CD4-positive, CD25-positive, alpha-beta regulatory T cell (primary cell): ENCODE measurements around the gene LSM12. TPM values are rescaled to one million over a fixed set of nuclear protein-coding genes. Genes with fewer than 3 reads are reported as not detected.

Experiments
- ATAC-seq, 2 donors: fragments of 150-1000 bp; cut with Tn5 transposase; one replicate each; pipeline ENCODE4 v1.10.0; 2021; ENCODE audit warnings: low read depth in 2 of 2, moderate number of reproducible peaks in 2 of 2, moderate library complexity in 1 of 2
- DNase-seq, 3 donors: peaks; one replicate each; pipeline versions ENCODE4 v3.0.0 to v3.0.0-alpha.2; 2012 to 2022; ENCODE audit warnings: mixed read lengths in 1 of 3
- H3K27ac ChIP-seq: one replicate; pipeline ENCODE4 v1.7.0; 2013; ENCODE audit warnings: mild to moderate bottlenecking, low read length; ENCODE audit not compliant: insufficient read depth, poor library complexity, severe bottlenecking
- H3K27me3 ChIP-seq: one replicate; pipeline ENCODE4 v1.7.0; 2013; ENCODE audit warnings: low read length; ENCODE audit not compliant: control insufficient read depth, insufficient read depth
- H3K36me3 ChIP-seq: one replicate; pipeline ENCODE4 v1.7.0; 2013; ENCODE audit warnings: mild to moderate bottlenecking, low read length, moderate library complexity; ENCODE audit not compliant: control insufficient read depth, insufficient read depth
- H3K4me1 ChIP-seq: 2 replicates; pipeline ENCODE4 v1.7.0; 2013; ENCODE audit warnings: mild to moderate bottlenecking, low read length; ENCODE audit not compliant: insufficient read depth, control insufficient read depth, poor library complexity, severe bottlenecking
- H3K4me3 ChIP-seq: one replicate; pipeline ENCODE4 v1.7.0; 2013; ENCODE audit warnings: low read depth, mild to moderate bottlenecking, low read length, moderate library complexity
- H3K9me3 ChIP-seq, 2 experiments: 1 replicate in 1 of 2; 2 replicates in 1 of 2; pipeline ENCODE4 v1.7.0; 2013; ENCODE audit warnings: low read length in 2 of 2, mild to moderate bottlenecking in 1 of 2, moderate library complexity in 1 of 2; ENCODE audit not compliant: control insufficient read depth in 2 of 2
- H3K27ac Mint-ChIP-seq, 3 donors: one replicate each; pipeline ENCODE4 v1.8.0; 2020 to 2022; ENCODE audit warnings: mild to moderate bottlenecking in 3 of 3, mixed read lengths in 3 of 3, moderate library complexity in 2 of 3
- H3K27me3 Mint-ChIP-seq: one replicate; pipeline ENCODE4 v1.8.0; 2022; ENCODE audit warnings: mild to moderate bottlenecking, mixed read lengths
- H3K36me3 Mint-ChIP-seq: one replicate; pipeline ENCODE4 v1.8.0; 2020; ENCODE audit warnings: mixed read lengths
- H3K4me1 Mint-ChIP-seq, 4 donors: one replicate each; pipeline ENCODE4 v1.8.0; 2020 to 2022; ENCODE audit warnings: mixed read lengths in 4 of 4, mild to moderate bottlenecking in 1 of 4
- H3K4me3 Mint-ChIP-seq, 4 donors: one replicate each; pipeline ENCODE4 v1.8.0; 2020 to 2022; ENCODE audit warnings: mild to moderate bottlenecking in 4 of 4, mixed read lengths in 4 of 4, moderate library complexity in 3 of 4
- H3K9me3 Mint-ChIP-seq, 7 donors: one replicate each; pipeline ENCODE4 v1.8.0; 2020 to 2022; ENCODE audit warnings: mixed read lengths in 7 of 7, mild to moderate bottlenecking in 3 of 7, moderate library complexity in 2 of 7
- polyA plus RNA-seq, 4 donors: library from polyadenylated mRNA; unstranded; fragments of 300-500 nt; fragmentation: Illumina TruSeq; gene quantifications; one replicate each; pipeline ENCODE4 v1.2.3, GENCODE V29; 2021
- total RNA-seq: library from RNA; stranded (reverse); gene quantifications from one replicate; pipeline ENCODE4 v1.2.3, GENCODE V29; 2022

Gene LSM12
- total and polyA plus RNA-seq, 5 donors from 2014 or later = 42.6 to 83.7 (median 71.9) TPM

GRCh38 chr17:44005527-44006271 lies 60.8 kb downstream of the LSM12 start:
- Mint-ChIP-seq H3K27me3 (peaks cover 35% of the 10 kb centered on the region), H3K4me1 (peaks cover 0 to 33% (median 18%) of the 10 kb centered on the region in 4 donors), H3K36me3 (peaks cover 5% of the 10 kb centered on the region), H3K27ac (peak overlapping the region; percentile 79 to 87 (median 86)), H3K4me3 (peak overlapping the region; percentile 91 to 94 (median 92)), H3K9me3 (no peaks in the 10 kb centered on the region)
- ATAC-seq (peak; percentile 22 to 25), DNase-seq (peak in 2 of 3 donors; percentile 43)
- H3K9me3 ChIP-seq = no peaks in the 10 kb centered on the region
- peaks cover 44% of the 10 kb centered on the region for H3K4me1 ChIP-seq
- H3K27me3 ChIP-seq = no peaks in the 10 kb centered on the region
- H3K27ac ChIP-seq = no peak overlapping the region
- no peaks in the 10 kb centered on the region for H3K36me3 ChIP-seq
- H3K4me3 ChIP-seq = no peak overlapping the region

- no peaks in the 10 kb centered on the region for H3K9me3 Mint-ChIP-seq
- Histone ChIP-seq H3K27ac (no peak overlapping the region), H3K27me3 (no peaks in the 10 kb centered on the region), H3K9me3 (no peaks in the 10 kb centered on the region), H3K4me3 (no peak overlapping the region), H3K36me3 (no peaks in the 10 kb centered on the region), H3K4me1 (peaks cover 44% of the 10 kb centered on the region)
- H3K36me3 Mint-ChIP-seq = peaks cover 5% of the 10 kb centered on the region
- no peak overlapping the region for H3K27ac Mint-ChIP-seq
- H3K27me3 Mint-ChIP-seq = peaks cover 41% of the 10 kb centered on the region
- no peak for ATAC-seq
- peak in 2 of 3 donors; percentile 18 to 22 for DNase-seq
- peak overlapping the region; percentile 12 to 91 (median 74) for H3K4me3 Mint-ChIP-seq
- peaks cover 0 to 33% (median 18%) of the 10 kb centered on the region in 4 donors for H3K4me1 Mint-ChIP-seq
Observed at GRCh38 chr17:44004761-44005526, 61.5 kb downstream of the LSM12 start.

DNA sequence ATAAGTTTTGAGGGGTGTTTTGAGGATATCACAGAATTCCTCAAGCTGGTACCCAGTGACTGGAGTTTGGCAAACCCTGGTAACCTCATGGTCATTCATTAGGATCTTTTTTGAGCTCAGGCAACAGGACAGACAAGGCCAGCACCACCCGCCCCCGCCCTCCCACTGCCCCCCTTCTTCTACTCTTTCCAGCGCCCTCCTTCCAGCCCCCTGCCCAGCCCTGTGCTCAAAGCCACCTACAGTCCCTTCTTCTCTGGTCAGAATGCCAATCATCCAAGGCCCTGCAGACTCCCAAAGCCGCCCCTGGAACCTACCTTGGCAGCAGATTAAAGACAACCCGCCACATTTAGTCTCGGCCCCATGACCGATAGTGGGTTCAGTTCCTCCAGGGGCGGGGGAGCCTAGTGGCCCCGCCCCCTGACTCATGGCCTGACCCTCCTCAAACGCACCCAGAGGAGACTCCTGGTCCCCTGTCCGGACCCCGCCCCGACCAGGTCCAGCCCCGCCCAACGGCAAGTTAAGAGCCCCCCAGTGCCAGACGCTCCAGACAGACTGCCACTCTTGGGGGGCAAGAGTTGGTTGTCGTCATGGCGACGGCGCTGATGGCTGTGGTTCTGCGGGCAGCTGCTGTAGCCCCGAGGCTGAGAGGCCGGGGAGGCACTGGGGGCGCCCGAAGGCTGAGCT lies 62.3 kb downstream of the LSM12 start, which contains the start of gene NAGS:
NAGS (plus strand) TSS at position 546 of the 684 bp plus-strand sequence; CDS start at position 588, 42 bp downstream.
- Histone ChIP-seq H3K36me3 (no peaks in the 10 kb centered on the region), H3K27me3 (no peaks in the 10 kb centered on the region), H3K27ac (no peak within 1 kb of the TSS), H3K4me1 (peaks cover 44% of the 10 kb centered on the region), H3K9me3 (no peaks in the 10 kb centered on the region), H3K4me3 (no peak within 1 kb of the TSS)
- peaks cover under 1% of the 10 kb centered on the region for H3K36me3 Mint-ChIP-seq
- peak within 1 kb of the TSS; percentile 68 to 91 (median 74) for H3K4me3 Mint-ChIP-seq
- no peaks in the 10 kb centered on the region for H3K9me3 Mint-ChIP-seq
- peaks cover 0 to 30% (median 16%) of the 10 kb centered on the region in 4 donors for H3K4me1 Mint-ChIP-seq
- ATAC-seq (no peak), DNase-seq (no peak)
- H3K27me3 Mint-ChIP-seq = peaks cover 44% of the 10 kb centered on the region
- H3K27ac Mint-ChIP-seq = peak within 1 kb of the TSS in 1 of 3 donors; percentile 71

- H3K36me3 Mint-ChIP-seq = no peaks in the 10 kb centered on the region
- no peaks in the 10 kb centered on the region for H3K9me3 Mint-ChIP-seq
- H3K27me3 Mint-ChIP-seq = peaks cover 44% of the 10 kb centered on the region
- peak overlapping the region in 1 of 3 donors; percentile 20 for H3K27ac Mint-ChIP-seq
- DNase-seq (no peak), ATAC-seq (no peak)
- peak overlapping the region in 1 of 4 donors; percentile 41 for H3K4me3 Mint-ChIP-seq
- no peaks in the 10 kb centered on the region for H3K9me3 ChIP-seq
- no peak overlapping the region for H3K4me3 ChIP-seq
- H3K36me3 ChIP-seq = no peaks in the 10 kb centered on the region
- peaks cover 29% of the 10 kb centered on the region for H3K4me1 ChIP-seq
- no peak overlapping the region for H3K27ac ChIP-seq
- no peaks in the 10 kb centered on the region for H3K27me3 ChIP-seq
- H3K4me1 Mint-ChIP-seq = peaks cover 0 to 16% (median 9%) of the 10 kb centered on the region in 4 donors
Observed at GRCh38 chr17:44002141-44002848, 64.2 kb downstream of the LSM12 start.

DNA sequence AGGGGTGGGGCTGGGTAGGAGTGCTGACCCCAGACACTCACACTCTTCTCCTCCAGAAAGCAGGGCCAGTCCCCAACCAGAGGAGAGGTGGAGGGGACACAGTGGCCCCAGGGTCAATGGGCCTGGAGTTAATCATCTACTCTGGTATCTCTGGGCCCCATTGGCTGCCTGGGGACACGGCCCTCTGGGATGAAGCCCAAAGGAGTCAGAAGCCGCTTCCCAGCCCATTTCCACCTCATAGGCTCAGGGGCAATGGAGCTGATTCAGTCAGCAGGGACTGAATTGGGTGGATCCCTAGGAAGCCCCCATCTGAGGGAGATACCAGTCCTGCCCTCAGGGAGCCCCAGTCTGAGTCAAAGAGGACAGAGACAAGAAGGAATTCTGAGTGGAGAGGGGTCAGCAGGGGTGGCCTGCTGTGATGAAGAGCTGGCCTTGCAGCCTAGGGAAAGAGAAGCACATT lies 65.0 kb downstream of the LSM12 start:
- H3K4me3 ChIP-seq = no peak overlapping the region
- no peak overlapping the region for H3K27ac Mint-ChIP-seq
- ATAC-seq (no peak), DNase-seq (no peak)
- no peaks in the 10 kb centered on the region for H3K36me3 Mint-ChIP-seq
- H3K27me3 ChIP-seq = no peaks in the 10 kb centered on the region
- no peak overlapping the region for H3K27ac ChIP-seq
- no peaks in the 10 kb centered on the region for H3K9me3 ChIP-seq
- no peaks in the 10 kb centered on the region for H3K36me3 ChIP-seq
- peaks cover 38% of the 10 kb centered on the region for H3K27me3 Mint-ChIP-seq
- peaks cover 22% of the 10 kb centered on the region for H3K4me1 ChIP-seq
- H3K4me1 Mint-ChIP-seq = peaks cover 0 to 10% (median 6%) of the 10 kb centered on the region in 4 donors
- peak overlapping the region in 2 of 4 donors; percentile 41 to 69 for H3K4me3 Mint-ChIP-seq
- no peaks in the 10 kb centered on the region for H3K9me3 Mint-ChIP-seq

GRCh38 chr17:44000871-44001460 lies 65.5 kb downstream of the LSM12 start:
- Histone ChIP-seq H3K4me1 (peaks cover 17% of the 10 kb centered on the region), H3K27ac (no peak overlapping the region), H3K4me3 (no peak overlapping the region), H3K27me3 (peaks cover 3% of the 10 kb centered on the region), H3K9me3 (no peaks in the 10 kb centered on the region), H3K36me3 (no peaks in the 10 kb centered on the region)
- ATAC-seq = no peak
- Mint-ChIP-seq H3K9me3 (no peaks in the 10 kb centered on the region), H3K27ac (no peak overlapping the region), H3K4me1 (peaks cover 0 to 5% (median under 1%) of the 10 kb centered on the region in 4 donors), H3K4me3 (no peak overlapping the region), H3K36me3 (no peaks in the 10 kb centered on the region), H3K27me3 (peaks cover 37% of the 10 kb centered on the region)
- no peak for DNase-seq
